GM19463 (cell line): ENCODE results near the gene SELENOO.

ENCODE experiments used
- ATAC-seq: cut with Tn5 transposase; IDR thresholded peaks from one replicate; pipeline ENCODE4 v1.9.1; 2021; ENCODE audit warnings: mild to moderate bottlenecking, moderate library complexity; ENCODE audit not compliant: unreplicated experiment

SELENOO gene

GRCh38 chr22:50171965-50172421, 28.8 kb upstream of the SELENOO start:
- no peak for ATAC-seq

GRCh38 chr22:50173311-50173982, 27.4 kb upstream of the SELENOO start:
- no peak for ATAC-seq

- ATAC-seq, result no peak
These were observed 26.8 kb upstream of the SELENOO start for GRCh38 chr22:50173983-50174355.

GRCh38 chr22:50174382-50175190, 26.2 kb upstream of the SELENOO start:
- no peak for ATAC-seq

- ATAC-seq, result no peak
These were observed 25.7 kb upstream of the SELENOO start for GRCh38 chr22:50175191-50175461.

- ATAC-seq, result no peak
These were observed 24.6 kb upstream of the SELENOO start for GRCh38 chr22:50175921-50176849.

- no peak for ATAC-seq
These were observed 23.8 kb upstream of the SELENOO start for GRCh38 chr22:50176850-50177536.

GRCh38 chr22:50177537-50178470, 23.0 kb upstream of the SELENOO start:
- ATAC-seq, result no peak

GRCh38 chr22:50178471-50178864, 22.3 kb upstream of the SELENOO start:
- no peak for ATAC-seq

- no peak for ATAC-seq
These were observed 21.6 kb upstream of the SELENOO start for GRCh38 chr22:50178871-50179869.

GRCh38 chr22:50179937-50180726, 20.7 kb upstream of the SELENOO start:
- no peak for ATAC-seq

GRCh38 chr22:50180727-50181521, 19.9 kb upstream of the SELENOO start:
- no peak for ATAC-seq

- no peak for ATAC-seq
These were observed 18.4 kb upstream of the SELENOO start for GRCh38 chr22:50182176-50183081.

GRCh38 chr22:50183141-50183971, 17.5 kb upstream of the SELENOO start:
- ATAC-seq, result no peak
